SK-N-SH (cell line): ENCODE results near the gene TEP1. TPM values are rescaled to one million over a fixed set of nuclear protein-coding genes. Genes with fewer than 3 reads are reported as not detected.

ENCODE experiments used
- CTCF ChIA-PET: fragments of 300-600, 350-600 bp; formaldehyde crosslinking; extraction: SDS; loops from one replicate; lab custom pipeline; 2021; lab: Yijun Ruan, JAX
- POLR2A ChIA-PET: fragments of 350-600 bp; sonication (Branson Sonifier 250); formaldehyde crosslinking; extraction: SDS; loops from one replicate; lab custom pipeline; 2020; ENCODE audit warnings: antibody characterized with exemption, inconsistent platforms; lab: Yijun Ruan, JAX
- DNase-seq: peaks from one replicate; pipeline ENCODE4 v3.0.0; 2012
- H2AFZ ChIP-seq: fragments of 200-600 bp; sonication (generic); 2 replicates; pipeline ENCODE4 v1.8.1; 2016; ENCODE audit warnings: antibody characterized with exemption, mild to moderate bottlenecking, low read depth
- H3F3A ChIP-seq: fragments of 200-600 bp; sonication (generic); replicated peaks from 2 replicates; pipeline ENCODE3; 2016; ENCODE audit warnings: antibody characterized with exemption, mild to moderate bottlenecking; ENCODE audit not compliant: insufficient read depth
- H3K27ac ChIP-seq, 2 experiments: fragments of 200-500 bp in 1 of 2; fragments of 200-600 bp in 1 of 2; sonication (Bioruptor generic) in 1 of 2; sonication (generic), shearing (Covaris generic) in 1 of 2; 2 replicates each; pipeline versions ENCODE4 v1.5.1 to v1.6.1; 2014 to 2016; ENCODE audit warnings: low read depth in 2 of 2, inconsistent platforms in 1 of 2, low read length in 1 of 2, mild to moderate bottlenecking in 1 of 2, mixed read lengths in 1 of 2
- H3K27me3 ChIP-seq: fragments of 200-600 bp; sonication (generic), shearing (Covaris generic); 2 replicates; pipeline ENCODE4 v1.6.1; 2016; ENCODE audit warnings: mixed run types; ENCODE audit not compliant: insufficient read depth
- H3K36me3 ChIP-seq, 2 experiments: fragments of 200-500 bp in 1 of 2; fragments of 200-600 bp in 1 of 2; sonication (Bioruptor generic) in 1 of 2; sonication (generic) in 1 of 2; replicated peaks in 1 of 2; 2 replicates each; pipeline versions ENCODE3 to v1.5.1; 2014 to 2016; ENCODE audit warnings: low read length in 1 of 2, mild to moderate bottlenecking in 1 of 2; ENCODE audit not compliant: insufficient read depth in 2 of 2, control insufficient read depth in 1 of 2
- H3K4me1 ChIP-seq, 2 experiments: fragments of 200-500 bp in 1 of 2; fragments of 200-600 bp in 1 of 2; sonication (Bioruptor generic) in 1 of 2; sonication (generic), shearing (Covaris generic) in 1 of 2; 2 replicates each; pipeline versions ENCODE4 v1.5.1 to v1.6.1; 2014 to 2016; ENCODE audit warnings: low read depth in 1 of 2, low read length in 1 of 2, mixed run types in 1 of 2; ENCODE audit not compliant: insufficient read depth in 2 of 2, control insufficient read depth in 1 of 2
- H3K4me2 ChIP-seq: fragments of 200-600 bp; sonication (generic), shearing (Covaris generic); 2 replicates; pipeline ENCODE4 v1.6.1; 2017; ENCODE audit warnings: mixed run types
- H3K4me3 ChIP-seq, 2 experiments: fragments of 200-500 bp in 1 of 2; fragments of 200-600 bp in 1 of 2; sonication (Bioruptor generic) in 1 of 2; sonication (generic), shearing (Covaris generic) in 1 of 2; 2 replicates each; pipeline versions ENCODE4 v1.5.1 to v1.8.1; 2014 to 2016; ENCODE audit warnings: low read depth in 2 of 2, inconsistent platforms in 1 of 2, low read length in 1 of 2, mild to moderate bottlenecking in 1 of 2, mixed read lengths in 1 of 2, moderate library complexity in 1 of 2
- H3K79me2 ChIP-seq: fragments of 200-600 bp; sonication (generic); 2 replicates; pipeline ENCODE4 v1.8.1; 2017; ENCODE audit warnings: mild to moderate bottlenecking; ENCODE audit not compliant: insufficient read depth
- H3K9ac ChIP-seq: fragments of 200-600 bp; sonication (generic); 2 replicates; pipeline ENCODE4 v1.6.1; 2017; ENCODE audit warnings: mixed run types
- H3K9me2 ChIP-seq: fragments of 200-600 bp; sonication (generic); 2 replicates; pipeline ENCODE4 v1.6.1; 2017; ENCODE audit warnings: mixed run types
- H3K9me3 ChIP-seq: fragments of 200-600 bp; sonication (generic); 2 replicates; pipeline ENCODE4 v1.6.1; 2017; ENCODE audit warnings: mixed run types, mild to moderate bottlenecking, moderate library complexity
- H4K20me1 ChIP-seq: fragments of 200-600 bp; sonication (generic); 2 replicates; pipeline ENCODE4 v1.6.1; 2017; ENCODE audit warnings: mild to moderate bottlenecking, mixed run types; ENCODE audit not compliant: insufficient read depth
- CTCF ChIP-seq: fragments of 200-600 bp; sonication (generic); IDR thresholded peaks from 2 replicates; pipeline ENCODE4 v1.6.1; 2017; ENCODE audit warnings: antibody characterized with exemption, mild to moderate bottlenecking, moderate library complexity
- ELF1 ChIP-seq: IDR thresholded peaks from 2 replicates; pipeline ENCODE4 v1.4.0; 2012
- FOXM1 ChIP-seq: IDR thresholded peaks from 2 replicates; pipeline ENCODE4 v1.4.0; 2012; ENCODE audit warnings: low read depth, mild to moderate bottlenecking
- GABPA ChIP-seq: IDR thresholded peaks from 2 replicates; pipeline ENCODE4 v1.4.0; 2012; ENCODE audit warnings: low read depth, mild to moderate bottlenecking
- GATA2 ChIP-seq: sonication (generic); formaldehyde crosslinking; IDR thresholded peaks from 2 replicates; pipeline ENCODE4 v1.5.0; 2020; ENCODE audit warnings: mild to moderate bottlenecking, missing genetic modification reagents
- IRF3 ChIP-seq: fragments of 150-350 bp; IDR thresholded peaks from 2 replicates; pipeline ENCODE4 v1.6.1; 2016; ENCODE audit warnings: mild to moderate bottlenecking, low read depth, low read length
- JUND ChIP-seq: IDR thresholded peaks from 2 replicates; pipeline ENCODE4 v1.4.0; 2012
- MAX ChIP-seq: IDR thresholded peaks from 2 replicates; pipeline ENCODE4 v1.4.0; 2012; ENCODE audit warnings: low read depth
- MEF2A ChIP-seq: IDR thresholded peaks from 2 replicates; pipeline ENCODE4 v1.4.0; 2012; ENCODE audit warnings: low read depth, borderline replicate concordance
- NRF1 ChIP-seq: IDR thresholded peaks from 2 replicates; pipeline ENCODE4 v1.6.1; 2012; ENCODE audit warnings: low read depth, mild to moderate bottlenecking, low read length
- RAD21 ChIP-seq: IDR thresholded peaks from 2 replicates; pipeline ENCODE4 v1.6.1; 2012; ENCODE audit warnings: mild to moderate bottlenecking, low read length
- RXRA ChIP-seq: IDR thresholded peaks from 2 replicates; pipeline ENCODE4 v1.4.0; 2012; ENCODE audit warnings: low read depth, mild to moderate bottlenecking, borderline replicate concordance
- USF1 ChIP-seq: IDR thresholded peaks from 2 replicates; pipeline ENCODE4 v1.4.0; 2012; ENCODE audit warnings: low read depth, borderline replicate concordance
- ZBTB33 ChIP-seq: IDR thresholded peaks from 2 replicates; pipeline ENCODE4 v1.4.0; 2012; ENCODE audit warnings: low read depth, borderline replicate concordance
- WGBS: methylation state at CpG from one replicate; pipeline ENCODE4 v1.1.6; 2017; ENCODE audit warnings: low lambda C conversion rate; 5-methylcytosine and 5-hydroxymethylcytosine counted together
- polyA plus RNA-seq, 3 experiments: library from polyadenylated mRNA; depleted of rRNA; stranded (reverse); fragments of >200 nt; gene quantifications; 2 replicates each; pipeline ENCODE4 v1.2.3, GENCODE V29; 2012

The TEP1 gene
- polyA plus RNA-seq, 1 of the 3 experiments (the other 2 are of a cell fraction): 12.1 TPM

- no peaks in the 10 kb centered on the region for H4K20me1 ChIP-seq
- no peaks in the 10 kb centered on the region for H3K9me2 ChIP-seq
- no peaks in the 10 kb centered on the region for H3F3A ChIP-seq
- TF ChIP-seq RAD21: no peak
- TF ChIP-seq CTCF: no peak
- TF ChIP-seq ZBTB33: no peak
- TF ChIP-seq ELF1: no peak
- no peak for TF ChIP-seq FOXM1
- TF ChIP-seq JUND: no peak
- TF ChIP-seq RXRA: no peak
- TF ChIP-seq GATA2 (CRISPR knock-in tag): no peak
- TF ChIP-seq MEF2A: no peak
- no peak for TF ChIP-seq MAX
- peaks cover 2 to 8% of the 10 kb centered on the region in 2 experiments for H3K36me3 ChIP-seq
- no peaks in the 10 kb centered on the region for H3K9me3 ChIP-seq
- CTCF ChIA-PET: interaction anchor here (1.3 kb wide), 1 partner anchor 90 kb away, joined by 4 read pairs; no protein-coding TSS in a partner anchor
- H3K27ac ChIP-seq: no peak overlapping the region
- 95% methylated on average over 5 of the region's 5 CpGs for WGBS
- H3K9ac ChIP-seq: no peak overlapping the region
- H3K79me2 ChIP-seq: no peaks in the 10 kb centered on the region
- no peak overlapping the region for H3K4me3 ChIP-seq
- DNase-seq: no peak
- POLR2A ChIA-PET: no interaction called here
- H3K27me3 ChIP-seq: no peaks in the 10 kb centered on the region; the same call in 1 of the 2 replicates
- no peaks in the 10 kb centered on the region for H3K4me1 ChIP-seq
- H3K4me2 ChIP-seq: no peak overlapping the region
- H2AFZ ChIP-seq: no peak overlapping the region
These were observed 27.6 kb upstream of the TEP1 start for GRCh38 chr14:20440882-20441281.

- ChIA-PET CTCF (interaction anchor here (1.3 kb wide), 1 partner anchor 91 kb away, joined by 4 read pairs; no protein-coding TSS in a partner anchor), POLR2A (no interaction called here)
- Histone ChIP-seq H3K9me2 (no peaks in the 10 kb centered on the region), H4K20me1 (no peaks in the 10 kb centered on the region), H3K27me3 (no peaks in the 10 kb centered on the region; the same call in 1 of the 2 replicates), H3K36me3 (peaks cover 0 to 4% of the 10 kb centered on the region in 2 experiments), H3F3A (no peaks in the 10 kb centered on the region), H3K4me1 (no peaks in the 10 kb centered on the region), H3K9ac (no peak overlapping the region), H2AFZ (no peak overlapping the region), H3K27ac (no peak overlapping the region), H3K9me3 (no peaks in the 10 kb centered on the region), H3K79me2 (no peaks in the 10 kb centered on the region), H3K4me3 (no peak overlapping the region), H3K4me2 (no peak overlapping the region)
- WGBS: 79% methylated on average over 5 of the region's 5 CpGs
- DNase-seq: no peak
- TF ChIP-seq NRF1: no peak
- TF ChIP-seq ZBTB33: no peak
- no peak for TF ChIP-seq GABPA
- no peak for TF ChIP-seq CTCF
- TF ChIP-seq IRF3: no peak
- no peak for TF ChIP-seq USF1
- TF ChIP-seq ELF1: no peak
These were observed 27.2 kb upstream of the TEP1 start for GRCh38 chr14:20440465-20440864.
